T-helper 1 cell (primary cell): ENCODE results near the gene TRPV2.
"Not testable (repeated sequence)": the region's sequence is repeated elsewhere in the genome, so short reads cannot be mapped to it uniquely, and the experiment has no call there.

Source experiments
- DNase-seq, 5 donors: peaks; one replicate each; pipeline ENCODE4 v3.0.0-alpha.2; 2012 to 2020
- total RNA-seq, 4 donors: gene quantifications; one replicate each; lab custom pipeline; 2026; lab: John Stamatoyannopoulos, UW

TRPV2 gene, protein sequence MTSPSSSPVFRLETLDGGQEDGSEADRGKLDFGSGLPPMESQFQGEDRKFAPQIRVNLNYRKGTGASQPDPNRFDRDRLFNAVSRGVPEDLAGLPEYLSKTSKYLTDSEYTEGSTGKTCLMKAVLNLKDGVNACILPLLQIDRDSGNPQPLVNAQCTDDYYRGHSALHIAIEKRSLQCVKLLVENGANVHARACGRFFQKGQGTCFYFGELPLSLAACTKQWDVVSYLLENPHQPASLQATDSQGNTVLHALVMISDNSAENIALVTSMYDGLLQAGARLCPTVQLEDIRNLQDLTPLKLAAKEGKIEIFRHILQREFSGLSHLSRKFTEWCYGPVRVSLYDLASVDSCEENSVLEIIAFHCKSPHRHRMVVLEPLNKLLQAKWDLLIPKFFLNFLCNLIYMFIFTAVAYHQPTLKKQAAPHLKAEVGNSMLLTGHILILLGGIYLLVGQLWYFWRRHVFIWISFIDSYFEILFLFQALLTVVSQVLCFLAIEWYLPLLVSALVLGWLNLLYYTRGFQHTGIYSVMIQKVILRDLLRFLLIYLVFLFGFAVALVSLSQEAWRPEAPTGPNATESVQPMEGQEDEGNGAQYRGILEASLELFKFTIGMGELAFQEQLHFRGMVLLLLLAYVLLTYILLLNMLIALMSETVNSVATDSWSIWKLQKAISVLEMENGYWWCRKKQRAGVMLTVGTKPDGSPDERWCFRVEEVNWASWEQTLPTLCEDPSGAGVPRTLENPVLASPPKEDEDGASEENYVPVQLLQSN
- total RNA-seq = 52.5 to 89.4 (median 74.0) reads per million in 4 donors

GRCh38 chr17:16415031-16415924, at the start of gene TRPV2:
Gene TRPV2, plus strand, starts transcription at chr17:16415571. Its CDS starts 2,098 bp downstream, at chr17:16417669.
- DNase-seq = peak in 3 of 5 donors; percentile 28 to 65 (median 36)

- DNase-seq = no peak
Observed at GRCh38 chr17:16371742-16372141, 43.6 kb upstream of the TRPV2 start.

DNA sequence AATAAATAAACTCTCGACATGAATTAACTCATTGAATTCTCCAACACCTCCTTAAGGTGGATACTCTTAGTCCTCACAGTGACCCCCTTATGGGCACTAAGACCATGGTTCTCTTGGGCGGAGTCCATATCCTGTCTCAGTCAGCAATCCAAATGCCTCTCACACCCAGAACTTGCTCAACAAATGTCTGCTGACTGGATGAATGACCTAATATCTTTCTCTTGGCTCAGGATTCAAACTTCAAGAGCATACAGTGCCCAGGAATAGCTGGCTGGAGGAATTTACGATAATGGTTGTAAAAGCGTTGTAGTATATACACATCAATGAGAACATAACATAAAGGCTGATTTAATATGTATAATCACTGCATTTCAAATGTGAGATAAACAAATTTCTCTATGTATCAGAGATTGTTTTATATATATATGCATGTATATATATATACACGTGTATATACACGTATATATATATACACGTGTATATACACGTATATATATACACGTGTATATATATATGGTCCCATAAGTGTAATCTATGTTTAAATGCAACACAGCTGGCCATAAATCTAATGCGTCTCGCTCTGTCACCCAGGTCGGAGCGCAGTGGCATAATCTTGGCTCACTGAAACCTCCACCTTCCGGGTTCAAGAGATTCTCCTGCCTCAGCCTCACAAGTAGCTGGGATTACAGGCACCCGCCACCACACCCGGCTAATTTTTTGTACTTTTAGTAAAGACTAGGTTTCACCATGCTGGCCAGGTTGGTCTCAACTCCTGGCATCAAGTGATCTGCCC, 41.0 kb upstream of the TRPV2 start:
- DNase-seq = no peak

- no peak for DNase-seq
Observed at GRCh38 chr17:16377941-16378341, 37.4 kb upstream of the TRPV2 start.

- DNase-seq = no peak
Observed at GRCh38 chr17:16378636-16379282, 36.6 kb upstream of the TRPV2 start.

DNA sequence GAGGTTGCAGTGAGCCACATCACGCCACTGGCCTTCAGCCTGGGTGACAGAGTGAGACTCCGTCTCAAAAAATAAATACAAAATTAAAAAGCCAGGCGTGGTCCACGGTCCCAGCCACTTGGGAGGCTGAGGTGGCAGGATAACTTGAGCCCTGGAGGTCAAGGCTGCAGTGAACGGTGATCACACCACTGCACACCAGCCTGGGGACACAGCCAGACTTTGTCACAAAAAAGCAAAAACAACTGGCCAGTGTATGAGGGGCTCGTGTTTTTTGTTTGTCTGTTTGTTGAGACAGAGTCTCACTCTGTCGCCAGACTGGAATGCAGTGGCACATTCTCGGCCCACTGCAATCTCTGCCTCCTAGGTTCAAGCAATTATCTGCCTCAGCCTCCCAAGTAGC, 35.7 kb upstream of the TRPV2 start:
- no peak for DNase-seq

GRCh38 chr17:16380640-16381495, 34.5 kb upstream of the TRPV2 start, which contains the start of gene UBB:
Gene UBB, plus strand, starts transcription at chr17:16381091. Its CDS starts 817 bp downstream, at chr17:16381908.
- peak; percentile 94 to 97 (median 94) for DNase-seq

- DNase-seq = peak in 1 of 5 donors; percentile 14
Observed at GRCh38 chr17:16381496-16381820, 33.9 kb upstream of the TRPV2 start.

GRCh38 chr17:16383216-16383615, 32.2 kb upstream of the TRPV2 start:
- no peak for DNase-seq

DNA sequence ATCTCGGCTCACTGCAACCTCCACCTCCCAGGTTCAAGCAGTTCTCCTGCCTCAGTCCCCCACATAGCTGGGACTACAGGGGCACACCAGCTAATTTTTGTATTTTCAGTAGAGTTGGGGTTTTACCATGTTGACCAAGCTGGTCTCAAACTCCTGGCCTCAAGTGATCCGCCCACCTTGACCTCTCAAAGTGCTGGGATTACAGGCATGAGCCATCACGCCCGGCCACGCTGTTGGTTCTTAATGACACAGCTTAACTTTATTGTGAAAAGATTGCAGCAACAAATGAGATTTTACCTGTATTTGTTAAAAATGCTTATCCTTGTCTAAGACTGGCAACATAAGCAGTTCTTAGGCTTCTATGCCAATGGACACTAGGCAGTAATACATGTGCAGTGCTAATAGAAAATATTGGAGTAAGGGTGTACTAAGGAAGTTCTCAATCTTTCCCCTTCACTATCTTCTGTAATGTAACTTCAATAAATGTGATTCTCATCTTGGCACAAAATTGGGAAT, 31.5 kb upstream of the TRPV2 start:
- no peak for DNase-seq

GRCh38 chr17:16384557-16384956, 30.8 kb upstream of the TRPV2 start:
- DNase-seq = no peak

- not testable (repeated sequence) for DNase-seq
Observed at GRCh38 chr17:16386126-16386507, 29.3 kb upstream of the TRPV2 start.

DNA sequence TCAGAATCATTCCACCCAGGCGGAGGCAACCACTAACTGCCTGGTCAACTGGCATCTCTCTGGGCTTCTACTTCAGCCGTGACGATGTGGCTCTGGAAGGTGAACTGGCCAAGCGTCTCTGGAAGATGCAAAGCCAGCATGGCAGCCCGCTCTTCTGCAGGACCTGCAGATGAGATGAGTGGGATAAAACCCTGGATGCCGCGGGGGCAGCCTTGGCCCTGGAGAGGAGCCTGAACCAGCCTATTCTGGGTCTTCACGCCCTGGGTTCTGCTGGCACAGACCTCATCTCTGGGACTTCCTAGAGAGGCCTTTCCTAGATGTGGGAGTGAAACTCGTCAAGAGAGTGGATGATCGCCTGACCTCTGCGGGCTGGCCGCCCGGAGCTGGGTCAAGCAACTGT, 23.9 kb upstream of the TRPV2 start:
- DNase-seq = no peak

DNA sequence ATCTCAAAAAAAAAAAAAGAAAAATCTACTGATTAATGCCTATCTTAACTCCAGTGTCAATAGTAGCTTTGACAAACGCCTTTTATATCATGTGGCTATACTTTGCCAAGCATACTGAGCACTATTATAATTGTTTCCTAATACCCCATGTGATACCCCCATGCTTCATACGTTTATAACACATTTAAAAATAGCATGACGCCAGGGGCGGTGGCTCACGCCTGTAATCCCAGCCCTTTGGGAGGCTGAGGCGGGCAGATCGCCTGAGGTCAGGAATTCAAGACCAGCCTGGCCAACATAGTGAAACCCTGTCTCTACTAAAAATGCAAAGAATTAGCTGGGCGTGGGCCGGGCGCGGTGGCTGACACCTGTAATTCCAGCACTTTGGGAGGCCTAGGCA, 22.9 kb upstream of the TRPV2 start:
- DNase-seq = not testable (repeated sequence)

DNA sequence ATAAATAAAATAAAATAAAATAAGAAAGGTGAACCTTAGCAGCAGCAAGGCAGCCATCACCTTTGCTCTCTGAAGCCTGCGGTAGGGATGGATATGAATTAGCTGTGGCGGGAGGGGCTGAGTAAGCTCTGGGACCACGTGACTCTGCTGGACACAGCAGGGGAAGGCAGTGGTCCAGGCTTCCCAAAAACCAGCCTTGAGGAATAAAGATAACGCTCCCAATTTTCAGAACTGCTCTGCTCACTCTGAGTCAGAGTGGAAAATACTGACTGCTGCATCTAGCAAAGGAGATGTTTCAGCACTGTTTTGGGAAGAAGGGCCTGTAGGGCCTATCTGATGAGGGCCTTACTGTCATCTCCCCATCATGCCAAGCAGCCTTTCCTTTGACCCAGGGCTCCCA, 19.5 kb upstream of the TRPV2 start:
- not testable (repeated sequence) for DNase-seq

DNA sequence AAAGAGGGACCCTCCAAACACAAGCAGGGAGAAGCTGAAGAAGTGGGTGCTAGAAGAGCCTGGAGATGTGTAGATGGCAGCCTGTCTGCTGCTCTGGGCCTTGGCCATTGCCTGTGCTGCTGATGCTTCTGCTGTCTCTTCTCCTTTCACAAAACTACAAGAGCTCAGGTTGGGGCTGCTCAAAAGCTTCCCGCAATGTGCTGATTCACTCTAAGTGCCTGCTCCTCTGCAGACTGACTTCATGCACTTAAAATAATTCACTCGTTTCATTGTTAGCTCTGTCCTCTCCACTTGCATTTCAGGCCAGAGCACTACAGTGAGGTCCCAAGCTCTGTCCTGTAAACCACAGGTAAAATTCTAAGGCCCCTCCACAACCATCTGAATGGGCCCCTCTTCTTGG, 18.7 kb upstream of the TRPV2 start:
- DNase-seq = not testable (repeated sequence)

GRCh38 chr17:16398270-16399267, 16.8 kb upstream of the TRPV2 start:
- peak in 1 of 5 donors; percentile 64 for DNase-seq

- not testable (repeated sequence) for DNase-seq
Observed at GRCh38 chr17:16403847-16404246, 11.5 kb upstream of the TRPV2 start.
